Spleen (tissue), 7 donors: ENCODE measurements around the gene TLCD5.

Source experiments
- CTCF ChIP-seq, 11 experiments: fragments of 200-600 bp in 7 of 11; fragments of 450-650 bp in 4 of 11; sonication (generic) in 4 of 11; IDR thresholded peaks in 8 of 11; conservative IDR thresholded peaks in 3 of 11; 1 replicate in 7 of 11; 2 replicates in 4 of 11; pipeline versions ENCODE4 v1.4.0 to v1.8.0; 2016 to 2021; ENCODE audit warnings: antibody characterized with exemption in 11 of 11, inconsistent platforms in 4 of 11, mild to moderate bottlenecking in 1 of 11
- POLR2A ChIP-seq, 3 donors: fragments of 450-650 bp; IDR thresholded peaks; one replicate each; pipeline ENCODE4 v1.5.1; 2017; ENCODE audit warnings: antibody characterized with exemption in 3 of 3, mild to moderate bottlenecking in 1 of 3
- POLR2AphosphoS5 ChIP-seq, 3 donors: sonication (generic); formaldehyde crosslinking; IDR thresholded peaks; one replicate each; pipeline ENCODE4 v1.5.1; 2017; ENCODE audit warnings: antibody characterized with exemption in 3 of 3
- donor health status: DM: no; HTN: no; CAD: no; lungs with moderate emphysema.
- donor health status: DM: no; HTN: no; CAD: no.
- donor health status: DM: no; HTN: no; CAD: no.

DNA sequence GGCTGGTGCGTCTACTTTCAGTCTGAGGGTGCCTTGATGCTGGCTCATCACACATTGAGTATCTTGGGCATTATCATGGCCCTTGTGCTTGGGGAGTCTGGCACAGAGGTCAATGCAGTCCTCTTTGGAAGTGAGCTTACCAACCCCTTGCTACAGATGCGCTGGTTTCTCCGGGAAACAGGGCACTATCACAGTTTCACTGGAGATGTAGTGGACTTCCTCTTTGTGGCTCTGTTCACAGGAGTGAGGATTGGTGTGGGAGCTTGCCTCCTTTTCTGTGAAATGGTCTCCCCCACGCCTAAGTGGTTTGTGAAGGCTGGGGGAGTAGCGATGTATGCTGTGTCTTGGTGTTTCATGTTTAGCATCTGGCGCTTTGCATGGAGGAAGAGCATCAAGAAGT is 4.9 kb downstream of the TLCD5 start:
- TF ChIP-seq POLR2A (IDR thresholded peaks at IDR 0.05) (no peak), CTCF (IDR thresholded peaks at IDR 0.05 in 8 of 11, conservative IDR thresholded peaks at IDR 0.05 in 3 of 11) (no peak), POLR2AphosphoS5 (IDR thresholded peaks at IDR 0.05) (no peak)
